Immature natural killer cell (primary cell): ENCODE results near the gene TRIM24. TPM values are rescaled to one million over a fixed set of nuclear protein-coding genes. Genes with fewer than 3 reads are reported as not detected.
A peak's percentile ranks its signal among the peaks of the same experiment; 100 is the strongest.
"Not testable (repeated sequence)": the region's sequence is repeated elsewhere in the genome, so short reads cannot be mapped to it uniquely, and the experiment has no call there.

Experiments
- DNase-seq, 3 donors: peaks; one replicate each; pipeline ENCODE4 v3.0.0; 2022; ENCODE audit warnings: mixed read lengths in 1 of 3
- H3K27ac Mint-ChIP-seq, 6 donors: one replicate each; pipeline ENCODE4 v1.8.0; 2020; ENCODE audit warnings: mixed read lengths in 6 of 6, mild to moderate bottlenecking in 5 of 6, inconsistent platforms in 4 of 6, moderate library complexity in 3 of 6
- H3K27me3 Mint-ChIP-seq, 3 donors: one replicate each; pipeline ENCODE4 v1.8.0; 2020 to 2021; ENCODE audit warnings: low read depth in 3 of 3, mild to moderate bottlenecking in 3 of 3, mixed read lengths in 3 of 3, moderate library complexity in 3 of 3, inconsistent platforms in 1 of 3
- H3K36me3 Mint-ChIP-seq, 3 donors: one replicate each; pipeline ENCODE4 v1.8.0; 2020; ENCODE audit warnings: mixed read lengths in 3 of 3, inconsistent platforms in 2 of 3, mild to moderate bottlenecking in 2 of 3
- H3K4me1 Mint-ChIP-seq, 2 donors: one replicate each; pipeline ENCODE4 v1.8.0; 2020; ENCODE audit warnings: inconsistent platforms in 2 of 2, mild to moderate bottlenecking in 2 of 2, mixed read lengths in 2 of 2, moderate library complexity in 1 of 2
- H3K4me3 Mint-ChIP-seq, 5 donors: one replicate each; pipeline ENCODE4 v1.8.0; 2020; ENCODE audit warnings: mild to moderate bottlenecking in 5 of 5, mixed read lengths in 5 of 5, inconsistent platforms in 3 of 5, moderate library complexity in 3 of 5
- H3K9me3 Mint-ChIP-seq, 6 donors: one replicate each; pipeline ENCODE4 v1.8.0; 2020; ENCODE audit warnings: mild to moderate bottlenecking in 6 of 6, mixed read lengths in 6 of 6, inconsistent platforms in 4 of 6, moderate library complexity in 3 of 6
- polyA plus RNA-seq, 3 donors: library from polyadenylated mRNA; unstranded; fragments of 300-500 nt; fragmentation: Illumina TruSeq; gene quantifications; one replicate each; pipeline ENCODE4 v1.2.3, GENCODE V29; 2021

Gene TRIM24
- polyA plus RNA-seq, 3 donors from 2014 or later: 4.2 to 11.4 (median 4.8) TPM

DNA sequence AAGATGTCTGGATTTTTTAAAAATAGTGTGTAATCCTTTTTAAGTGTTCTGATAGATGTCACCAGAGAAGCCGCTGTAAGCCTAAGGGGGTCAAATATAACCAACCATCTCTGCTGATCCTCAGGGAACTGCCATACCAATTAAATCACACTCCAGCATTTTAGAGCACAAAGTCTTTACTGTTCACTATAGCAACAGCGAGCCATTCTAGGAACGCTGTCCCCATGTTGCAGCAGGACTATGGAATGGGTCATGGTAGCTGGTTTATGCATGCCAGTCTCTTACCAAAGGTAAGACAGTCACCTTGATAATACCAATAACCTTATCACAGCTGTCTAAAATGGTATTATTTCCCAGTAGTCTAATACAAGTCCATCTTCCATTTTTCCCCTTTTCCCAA lies 33.5 kb downstream of the TRIM24 start:
- H3K4me1 Mint-ChIP-seq: peaks cover 44 to 79% of the 10 kb centered on the region in 2 donors
- no peak overlapping the region for H3K4me3 Mint-ChIP-seq

GRCh38 chr7:138495485-138495884 lies 35.4 kb downstream of the TRIM24 start:
- Mint-ChIP-seq H3K4me3 (no peak overlapping the region), H3K36me3 (peaks cover 0 to 17% (median 4%) of the 10 kb centered on the region in 3 donors)

More for the DNA sequence above, 33.5 kb downstream of the TRIM24 start:
- no peak for DNase-seq
- Mint-ChIP-seq H3K9me3 (no peaks in the 10 kb centered on the region), H3K27ac (no peak overlapping the region), H3K36me3 (peaks cover 0 to 5% (median 0%) of the 10 kb centered on the region in 3 donors), H3K27me3 (no peaks in the 10 kb centered on the region)

GRCh38 chr7:138499340-138499739 lies 39.3 kb downstream of the TRIM24 start:
- H3K36me3 Mint-ChIP-seq: peaks cover 0 to 16% (median 4%) of the 10 kb centered on the region in 3 donors
- no peak overlapping the region for H3K27ac Mint-ChIP-seq
- H3K4me1 Mint-ChIP-seq: peaks cover 38 to 66% of the 10 kb centered on the region in 2 donors
- no peak for DNase-seq
- no peaks in the 10 kb centered on the region for H3K9me3 Mint-ChIP-seq
- H3K4me3 Mint-ChIP-seq: no peak overlapping the region
- H3K27me3 Mint-ChIP-seq: no peaks in the 10 kb centered on the region

More at GRCh38 chr7:138495485-138495884, 35.4 kb downstream of the TRIM24 start:
- H3K4me1 Mint-ChIP-seq: peaks cover 43 to 77% of the 10 kb centered on the region in 2 donors
- no peaks in the 10 kb centered on the region for H3K27me3 Mint-ChIP-seq
- DNase-seq: no peak
- H3K9me3 Mint-ChIP-seq: no peaks in the 10 kb centered on the region
- peak overlapping the region in 2 of 6 donors; percentile 52 to 63 for H3K27ac Mint-ChIP-seq

DNA sequence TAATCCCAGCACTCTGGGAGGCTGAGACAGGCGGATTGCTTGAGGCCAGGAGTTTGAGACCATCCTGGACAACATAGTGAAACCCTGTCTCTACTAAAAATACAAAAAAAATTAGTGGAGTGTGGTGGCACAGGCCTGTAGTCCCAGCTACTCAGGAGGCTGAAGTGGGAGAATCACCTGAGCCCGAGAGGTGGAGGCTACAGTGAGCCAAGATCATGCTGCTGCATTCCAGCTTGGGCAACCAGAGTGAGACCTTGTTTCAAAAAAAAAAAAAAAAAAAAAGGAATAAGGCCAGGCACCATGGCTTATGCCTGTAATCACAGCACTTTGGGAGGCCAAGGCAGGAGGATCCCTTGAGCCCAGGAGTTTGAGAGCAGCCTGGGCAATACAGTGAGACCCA lies 40.2 kb downstream of the TRIM24 start:
- not testable (repeated sequence) for H3K4me3 Mint-ChIP-seq, H3K27ac Mint-ChIP-seq, H3K27me3 Mint-ChIP-seq, DNase-seq, H3K9me3 Mint-ChIP-seq
- Mint-ChIP-seq H3K36me3 (peaks cover 2 to 16% (median 10%) of the 10 kb centered on the region in 3 donors), H3K4me1 (peaks cover 37 to 63% of the 10 kb centered on the region in 2 donors)

- Mint-ChIP-seq H3K4me1 (peaks cover 39 to 63% of the 10 kb centered on the region in 2 donors), H3K9me3 (no peaks in the 10 kb centered on the region), H3K27me3 (no peaks in the 10 kb centered on the region), H3K4me3 (no peak overlapping the region), H3K36me3 (peaks cover 4 to 19% (median 16%) of the 10 kb centered on the region in 3 donors), H3K27ac (no peak overlapping the region)
- DNase-seq: no peak
These were observed 40.8 kb downstream of the TRIM24 start for GRCh38 chr7:138500892-138501291.

- Mint-ChIP-seq H3K27me3 (no peaks in the 10 kb centered on the region), H3K27ac (peak overlapping the region in 2 of 6 donors; percentile 33 to 40), H3K4me1 (peaks cover 50 to 63% of the 10 kb centered on the region in 2 donors), H3K9me3 (no peaks in the 10 kb centered on the region), H3K36me3 (peaks cover 12 to 24% (median 19%) of the 10 kb centered on the region in 3 donors), H3K4me3 (peak overlapping the region in 1 of 5 donors; percentile 27)
- DNase-seq: no peak
These were observed 42.1 kb downstream of the TRIM24 start for GRCh38 chr7:138502023-138502767.

- peaks cover 20 to 35% (median 24%) of the 10 kb centered on the region in 3 donors for H3K36me3 Mint-ChIP-seq
- H3K9me3 Mint-ChIP-seq: no peaks in the 10 kb centered on the region
- peak overlapping the region in 2 of 6 donors; percentile 2 to 23 for H3K27ac Mint-ChIP-seq
- no peaks in the 10 kb centered on the region for H3K27me3 Mint-ChIP-seq
- no peak for DNase-seq
- H3K4me1 Mint-ChIP-seq: peaks cover 40 to 67% of the 10 kb centered on the region in 2 donors
- no peak overlapping the region for H3K4me3 Mint-ChIP-seq
These were observed 45.4 kb downstream of the TRIM24 start for GRCh38 chr7:138505361-138505873.

GRCh38 chr7:138506764-138507163 lies 46.7 kb downstream of the TRIM24 start:
- no peaks in the 10 kb centered on the region for H3K9me3 Mint-ChIP-seq
- peak overlapping the region in 4 of 6 donors; percentile 8 to 51 (median 32) for H3K27ac Mint-ChIP-seq
- DNase-seq: no peak
- H3K4me3 Mint-ChIP-seq: peak overlapping the region in 2 of 5 donors; percentile 2 to 5
- peaks cover 23 to 40% (median 27%) of the 10 kb centered on the region in 3 donors for H3K36me3 Mint-ChIP-seq
- H3K27me3 Mint-ChIP-seq: no peaks in the 10 kb centered on the region
- peaks cover 36 to 58% of the 10 kb centered on the region in 2 donors for H3K4me1 Mint-ChIP-seq

DNA sequence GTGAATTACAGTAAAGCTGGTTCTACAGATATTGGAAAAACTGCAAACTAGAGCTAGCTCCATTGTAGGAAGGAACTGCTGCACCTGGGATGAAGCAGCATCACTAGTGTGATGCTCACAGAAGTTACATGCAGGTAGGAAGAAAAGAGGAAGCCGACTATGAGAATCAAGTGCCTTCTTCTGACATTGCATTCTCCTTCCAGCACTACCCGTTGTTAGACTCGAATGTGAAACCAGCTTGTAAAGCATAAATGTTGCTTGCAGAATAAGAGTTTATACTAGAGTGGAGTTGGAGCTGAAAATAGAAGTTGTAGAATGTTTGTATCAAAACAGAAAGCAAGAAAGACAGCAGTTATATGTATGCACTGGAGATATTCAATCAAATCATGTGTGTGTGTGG lies 49.9 kb downstream of the TRIM24 start:
- Mint-ChIP-seq H3K36me3 (peaks cover 28 to 47% (median 33%) of the 10 kb centered on the region in 3 donors), H3K27ac (peak overlapping the region in 4 of 6 donors; percentile 46 to 51 (median 49)), H3K9me3 (no peaks in the 10 kb centered on the region), H3K4me3 (no peak overlapping the region), H3K27me3 (no peaks in the 10 kb centered on the region), H3K4me1 (peaks cover 28 to 64% of the 10 kb centered on the region in 2 donors)
- no peak for DNase-seq

GRCh38 chr7:138512092-138512858 lies 52.2 kb downstream of the TRIM24 start:
- Mint-ChIP-seq H3K4me3 (no peak overlapping the region), H3K27ac (no peak overlapping the region), H3K27me3 (no peaks in the 10 kb centered on the region), H3K4me1 (peaks cover 10 to 47% of the 10 kb centered on the region in 2 donors), H3K9me3 (no peaks in the 10 kb centered on the region), H3K36me3 (peaks cover 26 to 44% (median 42%) of the 10 kb centered on the region in 3 donors)
- DNase-seq: no peak

GRCh38 chr7:138512885-138513284 lies 52.8 kb downstream of the TRIM24 start:
- Mint-ChIP-seq H3K4me3 (no peak overlapping the region), H3K27ac (peak overlapping the region in 1 of 6 donors; percentile 28), H3K4me1 (peaks cover 10 to 44% of the 10 kb centered on the region in 2 donors), H3K36me3 (peaks cover 26 to 50% (median 42%) of the 10 kb centered on the region in 3 donors), H3K27me3 (no peaks in the 10 kb centered on the region), H3K9me3 (no peaks in the 10 kb centered on the region)
- no peak for DNase-seq

- H3K4me1 Mint-ChIP-seq: peaks cover 10 to 38% of the 10 kb centered on the region in 2 donors
- H3K36me3 Mint-ChIP-seq: peaks cover 22 to 47% (median 36%) of the 10 kb centered on the region in 3 donors
- no peaks in the 10 kb centered on the region for H3K9me3 Mint-ChIP-seq
- no peak overlapping the region for H3K27ac Mint-ChIP-seq
- H3K27me3 Mint-ChIP-seq: no peaks in the 10 kb centered on the region
- no peak for DNase-seq
- no peak overlapping the region for H3K4me3 Mint-ChIP-seq
These were observed 53.3 kb downstream of the TRIM24 start for GRCh38 chr7:138513344-138513871.

GRCh38 chr7:138514044-138514443 lies 54.0 kb downstream of the TRIM24 start:
- H3K36me3 Mint-ChIP-seq: peaks cover 22 to 49% (median 34%) of the 10 kb centered on the region in 3 donors
- no peak for DNase-seq

More at GRCh38 chr7:138514044-138514443, 54.0 kb downstream of the TRIM24 start:
- no peaks in the 10 kb centered on the region for H3K27me3 Mint-ChIP-seq
- no peak overlapping the region for H3K4me3 Mint-ChIP-seq
- H3K4me1 Mint-ChIP-seq: peaks cover 10 to 35% of the 10 kb centered on the region in 2 donors
- H3K27ac Mint-ChIP-seq: peak overlapping the region in 2 of 6 donors; percentile 6 to 29
- H3K9me3 Mint-ChIP-seq: no peaks in the 10 kb centered on the region
